ENCODE results near the gene MVB12B.

MVB12B gene

DNA sequence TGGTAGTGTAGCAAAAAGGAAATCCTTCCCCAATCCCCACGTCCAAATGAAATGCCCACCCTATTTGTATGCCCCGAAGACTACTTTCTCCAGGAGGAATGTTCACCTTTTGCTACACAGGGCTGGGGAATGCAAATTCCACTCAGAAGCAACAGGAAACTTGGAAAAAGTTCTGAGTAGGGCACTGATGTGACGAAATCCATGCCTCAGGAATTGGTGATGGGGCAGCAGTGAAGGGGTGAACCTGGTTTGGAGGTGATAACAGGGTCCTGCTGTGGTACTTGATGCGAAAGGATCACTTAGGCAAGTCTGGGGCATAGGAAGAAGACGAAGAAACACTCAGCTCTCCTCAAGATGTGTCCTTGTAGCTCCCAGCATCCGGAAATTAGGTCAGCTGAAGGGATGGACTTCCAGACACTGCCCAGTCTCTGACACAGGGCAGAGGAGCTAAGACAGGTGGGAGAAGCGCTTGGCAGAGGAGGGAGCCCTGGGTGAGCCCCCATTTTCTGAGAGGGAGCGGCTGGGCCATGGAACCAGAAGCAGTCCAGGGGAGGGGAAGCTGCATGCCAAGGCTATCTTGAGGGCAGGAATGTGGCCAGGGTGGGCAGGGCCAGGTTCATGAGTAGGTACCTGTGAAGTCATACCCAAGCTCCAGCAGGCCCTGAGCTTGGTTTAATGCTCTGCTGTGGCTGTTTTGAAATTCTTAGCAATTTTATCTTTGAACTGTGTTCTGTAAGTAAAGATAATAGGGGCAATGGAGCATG, 22.2 kb upstream of the MVB12B start:
- DNase-seq = no peak

DNA sequence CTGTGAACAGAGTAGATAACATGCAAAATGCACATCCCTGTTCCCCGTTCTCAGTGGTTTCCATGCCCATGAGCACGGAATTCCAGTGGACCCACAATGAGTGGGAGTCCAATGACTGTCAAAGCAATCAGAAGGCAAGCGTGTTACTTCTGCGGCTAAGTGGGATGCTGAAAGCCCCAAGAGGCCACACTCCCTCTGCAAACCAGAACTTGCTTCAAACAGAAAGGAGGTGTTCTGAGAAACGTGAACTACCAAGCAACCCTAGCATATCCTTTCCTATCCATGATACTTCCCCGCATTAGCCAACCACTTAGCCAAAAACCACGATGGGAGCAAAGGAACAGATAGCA, 21.7 kb upstream of the MVB12B start:
- no peak for DNase-seq

- no peak for DNase-seq
Observed at GRCh38 chr9:126306071-126306647, 20.5 kb upstream of the MVB12B start.

GRCh38 chr9:126307322-126308061, 19.1 kb upstream of the MVB12B start:
- no peak for DNase-seq

DNA sequence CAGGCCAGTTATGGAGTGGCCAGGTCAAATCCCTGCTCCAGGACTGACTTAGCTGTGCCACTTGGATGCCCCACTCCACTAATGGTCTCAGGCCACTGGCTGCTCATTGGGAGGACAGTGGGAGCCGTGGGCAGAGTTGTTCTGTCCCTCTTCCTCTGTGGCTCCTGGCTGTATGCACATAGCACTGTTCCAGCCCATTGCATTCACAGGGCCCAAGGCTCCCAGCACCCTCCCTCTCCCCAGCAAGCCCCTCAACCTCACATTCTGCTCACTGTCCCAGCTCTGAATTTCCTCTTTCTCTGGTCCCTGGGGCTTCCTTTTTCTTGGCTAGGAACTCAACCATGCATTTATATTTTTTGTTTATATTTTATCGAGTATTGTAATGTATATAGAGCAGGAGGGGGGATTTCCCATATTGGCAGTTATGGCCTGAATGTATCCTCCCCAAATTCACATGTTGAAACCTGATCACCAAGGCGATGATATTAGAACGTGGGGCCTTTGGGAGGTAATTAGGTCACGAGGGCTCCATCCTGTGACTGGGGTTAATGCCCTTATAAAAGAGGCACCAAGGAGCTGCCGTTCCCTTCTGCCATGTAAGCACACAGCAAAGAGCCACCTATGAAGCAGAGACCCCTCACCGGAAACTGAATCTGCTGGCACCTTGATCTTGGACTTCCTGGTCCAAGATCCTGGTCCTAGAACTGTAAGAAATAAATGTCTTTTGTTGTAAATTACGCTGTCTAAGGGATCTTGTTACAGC, 17.0 kb upstream of the MVB12B start:
- DNase-seq = no peak

DNA sequence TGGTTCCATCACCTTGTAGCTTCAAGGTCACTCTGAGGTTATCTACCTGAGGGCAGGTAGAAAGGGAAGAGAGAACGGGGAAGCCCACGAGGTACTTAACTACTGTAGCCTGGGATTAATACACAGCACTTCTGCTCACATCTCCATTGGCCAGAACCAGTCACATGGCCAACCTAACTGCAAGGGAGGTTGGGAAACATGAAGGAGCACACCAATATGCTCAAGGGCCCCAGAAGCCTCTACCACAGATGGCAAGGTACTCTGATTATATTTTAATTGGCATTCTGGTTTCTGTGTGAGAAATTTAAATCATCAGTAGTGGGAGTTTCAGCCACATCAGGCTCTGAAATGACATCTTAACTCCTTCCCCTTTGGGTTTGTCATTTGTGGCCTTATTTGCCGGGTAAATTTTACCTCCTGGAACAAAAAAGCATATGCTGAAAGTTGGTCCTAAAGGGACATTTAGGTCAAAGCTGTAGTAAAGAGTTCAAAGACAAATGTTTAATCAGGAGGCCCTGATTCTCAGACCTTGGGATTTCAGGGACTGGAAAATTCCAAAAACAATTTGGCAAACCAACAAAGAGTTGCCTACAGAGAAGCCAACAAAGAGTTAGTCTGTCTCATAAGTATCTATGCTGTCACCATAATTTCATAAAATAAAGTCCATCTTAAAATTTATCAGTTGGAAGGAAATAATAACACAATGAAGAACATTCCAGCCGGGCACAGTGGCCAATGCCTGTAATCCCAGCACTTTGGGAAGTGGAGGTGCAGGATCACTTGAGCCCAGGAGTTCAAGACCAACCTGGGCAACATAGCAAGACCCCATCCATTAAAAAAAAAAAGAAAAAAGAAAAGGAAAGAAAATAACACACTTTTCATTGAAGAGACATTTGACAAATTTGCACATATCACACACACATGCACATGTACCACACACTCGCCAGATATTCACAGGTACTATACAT, 13.8 kb upstream of the MVB12B start:
- no peak for DNase-seq

GRCh38 chr9:126316085-126316655, 10.5 kb upstream of the MVB12B start:
- DNase-seq = no peak

GRCh38 chr9:126317513-126317912, 9.1 kb upstream of the MVB12B start:
- DNase-seq = no peak

- DNase-seq = no peak
Observed at GRCh38 chr9:126318858-126319257, 7.8 kb upstream of the MVB12B start.

- DNase-seq = no peak
Observed at GRCh38 chr9:126319671-126320070, 7.0 kb upstream of the MVB12B start.

- no peak for DNase-seq
Observed at GRCh38 chr9:126320158-126320922, 6.3 kb upstream of the MVB12B start.

GRCh38 chr9:126321742-126322141, 4.9 kb upstream of the MVB12B start:
- no peak for DNase-seq

GRCh38 chr9:126325821-126326220, 808 bp upstream of the MVB12B start:
- no peak for DNase-seq

DNA sequence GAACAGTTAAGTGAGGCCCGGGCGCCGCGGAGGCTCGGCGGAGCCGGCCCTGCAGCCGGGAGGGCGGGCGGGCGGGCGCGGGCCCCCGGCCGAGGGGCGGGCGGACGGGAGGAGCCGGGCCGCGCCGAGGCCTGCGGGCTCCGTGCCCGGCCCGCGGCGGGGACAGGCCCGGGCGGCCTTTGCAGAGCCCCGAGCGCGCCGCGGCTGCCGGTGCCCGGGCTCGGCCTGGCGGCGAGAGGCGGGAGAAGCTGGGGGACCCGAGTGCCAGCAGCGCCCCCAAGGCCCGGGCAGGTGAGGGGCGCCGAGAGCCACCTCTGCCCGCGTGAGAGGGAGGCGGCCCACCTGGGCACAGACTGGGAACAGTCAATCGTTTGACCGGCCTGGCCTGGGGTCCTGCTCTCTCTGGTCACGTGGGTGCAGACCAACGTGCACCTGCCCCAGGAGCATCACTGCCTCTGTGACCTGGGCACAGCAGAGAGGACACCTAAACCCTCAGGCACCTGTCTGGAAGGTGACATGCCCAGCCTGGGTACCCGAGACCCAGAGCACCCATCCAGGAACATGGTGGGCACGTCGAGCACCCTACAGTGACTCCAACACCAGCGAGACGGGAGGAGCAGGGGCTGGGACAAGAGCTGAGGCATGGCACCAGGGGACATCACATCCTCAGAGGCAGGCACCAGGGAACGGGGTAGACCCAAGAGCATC, 531 bp downstream of the MVB12B start:
- no peak for DNase-seq

GRCh38 chr9:126327714-126328185, 1.1 kb downstream of the MVB12B start:
- DNase-seq = no peak

DNA sequence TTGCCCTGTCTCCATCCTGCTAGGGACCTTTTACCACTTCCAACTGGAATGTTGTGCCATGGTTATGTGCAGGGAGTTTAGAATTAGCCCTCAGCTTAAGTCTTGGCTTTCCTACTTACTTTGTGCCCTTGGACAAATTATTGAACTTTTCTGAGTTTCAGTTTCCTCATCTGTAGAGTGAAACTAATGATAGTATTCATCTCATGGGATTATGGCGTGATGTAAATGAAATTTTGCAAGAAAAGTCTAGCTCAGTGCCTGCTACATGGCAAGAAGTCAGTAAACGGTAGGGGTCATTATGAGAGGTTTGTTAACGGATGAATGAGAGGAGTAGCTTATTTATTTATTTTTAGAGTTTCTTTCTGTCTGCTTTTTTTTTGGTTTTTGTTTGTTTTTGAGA, 1.8 kb downstream of the MVB12B start:
- DNase-seq = no peak

DNA sequence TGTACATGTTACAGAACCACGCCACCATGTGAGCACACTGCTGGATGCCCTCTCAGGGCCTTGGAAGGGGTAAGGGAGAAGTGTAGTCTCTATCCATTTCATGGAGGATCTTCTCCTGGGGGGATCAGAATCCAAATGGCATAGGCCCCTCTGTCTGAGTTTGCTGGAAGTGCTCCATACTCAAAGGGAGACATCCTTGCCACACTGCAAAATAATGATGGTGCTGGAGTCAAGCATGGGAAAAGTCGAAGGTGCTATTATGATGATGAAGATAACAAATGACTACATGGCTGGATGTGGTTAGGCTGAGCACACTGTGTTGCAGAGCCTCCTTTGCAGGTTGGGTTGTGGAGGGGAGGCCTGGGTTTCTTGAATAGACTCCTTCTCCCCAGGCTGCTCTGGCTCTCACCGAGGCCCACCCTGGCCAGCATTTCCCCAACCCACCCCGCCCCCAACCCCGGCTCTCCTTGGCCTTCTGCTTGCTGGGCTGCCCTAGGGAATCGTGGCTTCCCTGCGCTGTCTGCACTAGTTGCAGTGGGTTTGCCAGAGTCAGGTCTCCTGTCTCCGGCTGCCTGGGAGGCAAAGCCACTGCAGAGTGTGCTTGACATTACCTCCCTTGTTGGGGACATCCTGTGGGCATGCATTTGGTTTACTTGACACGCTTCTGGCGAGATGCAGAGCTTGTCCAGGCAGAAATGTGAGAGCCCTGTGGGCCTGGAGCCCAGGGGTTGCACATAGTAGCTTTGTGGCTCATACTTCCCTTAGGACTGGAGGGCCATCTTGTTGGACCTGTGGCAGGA, 3.0 kb downstream of the MVB12B start:
- DNase-seq = no peak

DNA sequence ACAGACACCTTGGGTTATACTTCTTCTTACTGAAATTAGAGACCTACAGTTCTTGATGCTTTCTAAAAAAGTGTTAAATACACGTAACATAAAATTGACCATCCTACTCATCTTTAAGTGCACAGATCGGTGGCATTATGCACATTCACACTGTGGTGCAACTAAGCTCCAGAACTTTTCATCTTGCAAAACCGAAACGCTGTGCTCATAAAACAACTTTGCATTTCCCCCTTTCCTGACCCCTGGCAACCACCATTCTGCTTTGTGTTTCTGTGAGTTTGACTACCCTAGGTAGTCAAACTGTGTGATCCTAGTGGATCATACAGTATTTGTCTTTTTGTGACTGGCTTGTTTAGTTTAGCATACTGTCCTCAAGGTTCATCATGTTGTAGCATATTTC, 3.9 kb downstream of the MVB12B start:
- no peak for DNase-seq

Measured in left hindlimb (tissue), 1 donor.